ENCODE measurements around the gene ARAP1.

The ARAP1 gene

GRCh38 chr11:72652873-72653630 lies 99.2 kb downstream of the ARAP1 start:
- peak; percentile 90 for DNase-seq

DNA sequence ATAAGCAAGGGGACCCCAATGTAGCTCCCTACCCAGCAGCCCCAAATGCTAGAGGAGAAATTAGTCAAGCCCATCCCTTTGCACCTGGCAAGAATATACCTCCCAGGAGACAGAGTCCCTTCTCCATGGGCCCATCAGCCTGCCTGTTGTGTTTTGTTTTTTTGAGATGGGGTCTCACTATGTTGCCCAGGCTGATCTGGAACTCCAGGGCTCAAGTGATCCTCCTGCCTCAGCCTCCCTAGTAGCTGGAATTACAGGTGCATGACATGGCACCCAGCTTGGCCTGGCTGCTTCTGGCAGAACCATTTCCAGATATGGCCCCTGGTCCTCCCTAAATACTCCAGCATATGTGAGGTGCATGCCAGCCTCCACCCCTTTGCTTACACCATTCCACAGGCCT lies 100.1 kb downstream of the ARAP1 start:
- no peak for DNase-seq

DNA sequence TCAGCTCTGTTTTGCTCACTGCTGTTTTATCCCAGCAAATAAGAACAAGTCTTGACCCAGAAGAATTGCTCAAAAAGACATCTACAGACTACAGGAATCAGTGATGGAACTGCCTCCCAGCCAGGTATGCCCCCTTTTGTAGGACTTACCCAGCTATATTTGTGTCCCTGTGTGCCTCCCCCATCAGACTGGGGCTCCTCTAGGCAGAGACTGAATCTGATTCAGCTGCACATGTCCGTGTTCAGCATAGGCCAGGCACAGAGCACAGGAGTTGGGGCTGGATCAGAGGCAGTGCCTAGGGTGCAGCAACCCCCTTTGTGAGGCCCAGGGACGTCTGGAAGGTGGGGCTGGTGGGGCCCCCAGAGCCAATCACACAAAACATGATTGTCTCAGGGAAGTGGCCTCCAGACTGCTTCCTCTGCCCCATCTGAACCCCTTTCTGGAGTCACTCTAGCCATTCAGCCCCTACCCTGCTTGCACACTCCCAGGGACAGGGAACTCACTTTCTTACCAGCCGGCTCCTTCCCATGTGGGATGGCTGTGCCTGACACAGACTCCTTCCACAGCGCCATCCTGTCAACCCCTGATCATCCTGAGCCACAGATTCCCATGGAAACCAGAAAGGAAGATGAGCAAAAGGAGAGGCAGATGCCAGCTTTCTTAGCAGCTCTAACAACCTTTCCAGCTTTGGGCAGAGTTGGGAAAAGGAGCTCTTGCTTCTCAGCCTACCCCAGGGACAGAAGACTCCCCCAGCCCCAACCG lies 102.8 kb downstream of the ARAP1 start:
- no peak for DNase-seq

GRCh38 chr11:72648384-72649136 lies 103.6 kb downstream of the ARAP1 start:
- DNase-seq, result no peak

- no peak for DNase-seq
These were observed 104.3 kb downstream of the ARAP1 start for GRCh38 chr11:72647882-72648281.

- no peak for DNase-seq
These were observed 105.7 kb downstream of the ARAP1 start for GRCh38 chr11:72646472-72646871.

DNA sequence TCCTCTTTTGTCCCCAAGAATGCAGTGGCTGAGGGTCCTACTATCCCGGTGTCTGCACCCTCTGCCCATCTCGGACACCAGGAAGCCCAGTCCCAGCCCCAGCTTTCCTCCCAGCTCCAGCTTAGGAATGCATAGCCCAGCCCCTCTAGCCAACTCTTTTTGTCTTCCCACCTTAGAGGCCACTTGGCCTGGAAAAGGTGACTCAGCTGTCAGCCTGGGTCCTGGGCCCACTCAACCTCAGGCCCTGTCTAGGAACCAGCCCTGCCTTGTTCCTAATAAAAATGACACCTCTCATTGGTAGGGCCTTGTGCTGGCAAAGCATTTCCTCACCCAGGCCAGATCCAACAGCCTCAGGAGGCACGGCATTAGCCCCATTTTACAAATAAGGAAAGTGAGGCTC lies 106.2 kb downstream of the ARAP1 start:
- no peak for DNase-seq

GRCh38 chr11:72643547-72643946 lies 108.7 kb downstream of the ARAP1 start:
- no peak for DNase-seq

- no peak for DNase-seq
These were observed 109.2 kb downstream of the ARAP1 start for GRCh38 chr11:72642884-72643522.

- DNase-seq, result no peak
These were observed 109.9 kb downstream of the ARAP1 start for GRCh38 chr11:72642043-72642883.

DNA sequence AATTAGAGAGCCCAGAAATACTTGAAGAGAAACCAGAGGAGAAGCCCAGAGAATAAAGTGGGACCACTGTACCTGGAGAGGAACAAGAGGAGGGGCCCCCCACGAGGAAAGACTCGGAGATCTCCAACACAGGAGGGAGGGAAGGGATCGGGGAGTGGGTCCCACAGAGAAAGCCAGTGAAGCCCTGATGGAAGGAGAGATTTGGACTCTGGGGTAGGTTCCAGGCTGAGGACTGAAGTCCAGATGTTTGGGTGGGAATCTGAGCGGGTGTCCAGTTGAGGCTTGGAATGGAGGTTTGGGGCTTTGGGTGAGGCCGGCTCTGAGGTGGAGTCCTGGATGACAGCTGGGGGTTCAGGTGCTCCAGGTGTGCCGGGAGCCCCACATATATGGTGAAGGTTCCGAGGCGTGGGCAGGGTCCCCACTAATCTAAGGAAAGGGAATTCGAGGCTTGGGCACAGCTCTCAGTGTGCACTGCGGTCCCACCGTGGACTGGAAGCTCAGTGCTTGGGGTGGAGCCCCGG lies 110.6 kb downstream of the ARAP1 start:
- DNase-seq, result no peak

DNA sequence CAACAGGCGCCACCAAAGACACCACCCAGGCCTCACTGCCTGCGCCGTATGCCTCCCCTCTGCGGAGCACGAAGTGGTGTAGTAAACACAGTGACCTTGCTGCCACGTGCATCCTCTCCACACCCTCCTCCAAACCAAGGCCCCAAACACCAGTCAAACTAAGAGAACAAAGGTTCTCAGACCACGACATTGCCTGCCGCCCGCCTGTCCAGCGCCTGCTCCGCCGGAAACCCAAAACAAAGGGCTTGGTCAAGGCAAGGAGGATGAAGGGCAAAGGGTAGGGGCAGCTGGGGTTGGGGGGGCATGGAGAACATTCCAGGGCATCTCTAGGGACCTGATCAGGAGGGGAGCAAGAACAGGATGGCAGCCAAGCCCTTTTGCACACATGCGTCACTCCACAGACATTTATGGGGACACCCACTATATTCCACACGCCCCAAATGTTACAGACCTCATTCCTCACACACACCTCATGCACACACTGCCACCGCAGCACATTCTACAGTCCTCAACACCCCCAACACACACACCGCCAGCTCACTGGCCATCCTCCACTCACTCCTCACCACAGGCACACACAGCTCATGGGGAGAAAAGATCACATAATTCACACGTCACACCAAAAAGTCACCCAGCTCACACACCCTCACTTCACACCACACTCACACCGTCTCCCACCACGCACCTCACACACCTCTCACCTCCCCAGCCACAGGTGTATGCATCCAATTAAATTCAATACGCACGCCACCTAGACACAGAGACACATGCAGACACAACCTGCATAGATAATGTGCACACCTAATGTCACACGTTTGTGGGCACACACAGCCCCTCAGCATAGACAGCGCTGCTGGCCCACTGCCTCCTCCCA lies 112.5 kb downstream of the ARAP1 start:
- DNase-seq, result no peak

DNA sequence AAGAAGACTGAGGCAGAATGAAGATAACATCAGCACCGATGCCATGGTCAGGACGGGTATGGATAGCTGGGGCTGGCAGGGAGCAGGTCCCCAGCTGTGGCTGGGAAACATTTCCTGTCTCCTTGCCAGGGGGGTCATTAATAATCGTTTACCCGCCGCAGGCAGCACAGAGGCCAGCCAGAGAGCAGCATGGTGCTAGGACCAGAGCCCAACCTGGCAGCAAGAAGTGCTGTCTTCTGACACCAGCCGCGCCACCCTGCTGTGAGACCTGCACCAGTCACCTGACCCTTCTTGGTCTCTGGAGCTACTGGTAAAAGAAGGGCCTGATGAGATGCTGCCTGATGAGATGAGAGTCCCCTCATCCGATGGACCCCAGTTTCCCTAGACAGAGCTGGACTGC lies 114.3 kb downstream of the ARAP1 start:
- no peak for DNase-seq

GRCh38 chr11:72637198-72637597 lies 115.0 kb downstream of the ARAP1 start:
- DNase-seq, result no peak

DNA sequence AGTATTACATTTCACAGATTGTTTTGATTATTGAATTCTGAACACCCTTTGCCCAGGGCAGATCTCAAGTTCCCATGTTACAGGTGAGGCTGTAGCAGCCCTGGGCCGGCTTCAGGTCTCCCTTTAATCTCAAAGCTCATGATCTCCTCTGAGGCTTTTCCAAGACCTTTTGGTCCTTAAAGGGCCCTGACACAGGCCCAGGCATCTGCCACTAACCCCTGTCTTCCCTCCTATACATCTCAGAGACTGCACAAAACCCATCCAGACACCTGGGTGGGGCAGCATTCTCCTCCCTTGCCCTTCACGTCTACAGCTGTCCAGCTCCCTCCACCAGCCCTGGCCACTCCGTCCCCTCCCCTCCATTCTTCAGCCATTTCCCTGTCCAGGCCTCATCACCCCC lies 115.8 kb downstream of the ARAP1 start:
- DNase-seq, result no peak

GRCh38 chr11:72635933-72636332 lies 116.3 kb downstream of the ARAP1 start:
- no peak for DNase-seq

DNA sequence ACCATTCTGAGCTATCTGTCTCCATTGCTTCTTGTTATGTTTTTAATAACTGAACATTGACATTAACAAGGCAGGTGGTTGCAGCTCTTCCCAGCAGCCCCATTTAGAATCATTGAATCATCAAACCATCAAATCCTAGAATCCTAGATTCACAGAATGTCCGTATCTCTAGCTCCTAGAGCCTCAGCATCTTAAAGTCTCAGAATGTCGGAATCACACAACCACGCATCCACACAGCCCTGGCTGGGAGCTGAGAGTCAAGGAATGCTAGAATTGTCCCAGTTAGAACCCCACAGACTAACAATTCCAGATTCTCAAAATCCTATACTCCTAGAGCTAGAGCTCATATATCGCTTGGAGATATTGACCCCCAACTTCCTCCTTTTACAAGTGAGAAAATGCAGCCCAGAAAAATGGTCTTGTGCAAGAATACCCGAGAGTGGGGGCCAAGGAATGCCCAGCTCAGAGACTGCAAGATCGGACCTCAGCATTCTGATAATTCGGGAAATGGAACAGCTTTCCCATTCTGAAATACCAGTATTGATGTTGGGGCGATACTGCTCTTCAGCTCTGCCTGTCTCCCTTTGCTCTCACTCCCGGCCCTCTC lies 116.8 kb downstream of the ARAP1 start:
- DNase-seq, result no peak

Measured in DMS153 (cell line).